Hindlimb muscle (tissue), 1 donor: Measurements from ENCODE around the gene TSC22D3. TPM values are rescaled to one million over a fixed set of nuclear protein-coding genes. Genes with fewer than 3 reads are reported as not detected.

Source experiments
- DNase-seq: peaks from one replicate; pipeline ENCODE4 v3.0.0-alpha.2; 2013
- polyA plus RNA-seq: library from polyadenylated mRNA; unstranded; fragments of 120-200 nt; gene quantifications from one replicate; pipeline ENCODE4 v1.2.1, GENCODE V29; 2013; ENCODE audit not compliant: insufficient read length

The TSC22D3 gene
- polyA plus RNA-seq, 1 donor: 43.1 TPM

DNA sequence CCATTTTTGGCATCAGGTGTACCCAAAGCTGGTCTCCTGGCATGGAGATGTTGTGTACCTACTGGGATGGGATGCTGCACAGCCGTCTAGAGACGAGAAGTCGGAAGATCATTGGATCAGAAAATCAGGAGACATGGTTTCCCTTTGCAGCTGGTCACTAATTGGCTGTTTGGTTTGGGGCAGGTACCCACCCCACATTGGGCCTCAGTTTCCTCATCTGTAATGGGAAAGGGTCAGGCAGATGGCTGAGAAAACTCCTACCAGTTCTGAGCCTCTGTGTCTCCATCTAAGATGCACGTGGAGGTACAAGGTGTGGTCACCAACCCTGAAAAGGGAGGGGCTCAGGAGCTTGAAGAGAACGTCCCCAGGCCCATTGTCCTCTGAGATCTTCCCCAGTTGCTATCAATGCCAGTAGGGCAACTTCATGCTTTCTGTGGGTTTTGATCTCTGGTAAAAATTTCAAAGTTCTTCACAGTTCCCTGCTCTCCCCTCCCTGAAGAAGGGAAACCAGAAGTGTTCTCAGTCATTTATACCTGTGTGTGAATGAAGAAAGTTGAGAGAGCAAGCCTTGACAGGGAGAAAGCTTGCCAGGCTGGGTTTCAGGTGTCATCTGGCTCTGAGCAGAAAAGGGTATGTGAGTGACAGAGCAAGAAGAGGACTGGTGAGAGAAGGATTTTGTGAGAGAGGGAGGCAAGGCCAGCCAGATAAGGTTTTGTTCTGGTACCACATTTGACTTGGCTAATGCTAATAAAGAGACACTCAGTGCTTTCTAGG, 15.1 kb downstream of the TSC22D3 start:
- DNase-seq: no peak

DNA sequence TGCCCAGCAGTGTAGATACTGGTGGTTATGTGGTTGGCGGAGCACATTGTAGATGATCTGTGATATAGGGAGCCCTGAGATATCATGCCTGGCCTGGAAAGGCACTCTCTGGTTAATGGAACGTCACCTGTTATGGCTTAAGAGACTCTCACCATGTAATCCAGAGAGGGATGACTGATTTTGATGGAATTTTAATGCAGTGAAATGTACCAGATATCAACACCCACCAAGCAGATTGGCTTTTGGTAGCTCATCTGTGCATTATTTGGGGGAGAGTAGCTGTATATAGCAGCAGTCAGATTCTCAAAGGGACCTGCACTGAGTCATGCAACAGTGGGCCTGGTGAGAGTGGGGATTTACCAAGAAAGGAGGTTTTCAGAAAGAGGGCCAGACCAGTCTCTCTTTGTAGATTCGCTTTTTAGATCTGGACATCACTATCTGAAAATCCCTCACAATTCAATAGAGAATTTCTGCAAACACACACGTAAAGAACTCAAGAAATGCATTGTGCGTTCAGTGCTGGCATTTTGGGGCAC, 17.3 kb downstream of the TSC22D3 start:
- no peak for DNase-seq

DNA sequence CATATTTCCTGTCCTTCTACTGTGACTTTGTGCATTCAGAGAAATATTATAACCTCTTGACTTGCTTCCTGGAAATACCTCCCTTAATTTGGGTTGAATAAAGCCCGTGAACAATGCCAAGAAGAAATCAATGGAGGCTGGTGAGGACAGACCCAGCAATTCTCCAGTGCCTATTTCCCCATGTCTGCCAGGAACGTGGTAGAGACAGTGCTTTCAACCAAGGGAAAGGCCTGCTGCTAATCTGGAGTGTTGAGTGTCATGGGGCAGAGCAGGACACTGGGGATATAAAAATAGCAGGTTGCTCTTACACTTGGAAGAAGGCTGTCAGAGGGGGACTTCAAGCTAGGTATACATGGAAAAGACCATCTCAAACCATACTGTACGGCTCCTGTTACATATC, 19.9 kb downstream of the TSC22D3 start:
- no peak for DNase-seq

DNA sequence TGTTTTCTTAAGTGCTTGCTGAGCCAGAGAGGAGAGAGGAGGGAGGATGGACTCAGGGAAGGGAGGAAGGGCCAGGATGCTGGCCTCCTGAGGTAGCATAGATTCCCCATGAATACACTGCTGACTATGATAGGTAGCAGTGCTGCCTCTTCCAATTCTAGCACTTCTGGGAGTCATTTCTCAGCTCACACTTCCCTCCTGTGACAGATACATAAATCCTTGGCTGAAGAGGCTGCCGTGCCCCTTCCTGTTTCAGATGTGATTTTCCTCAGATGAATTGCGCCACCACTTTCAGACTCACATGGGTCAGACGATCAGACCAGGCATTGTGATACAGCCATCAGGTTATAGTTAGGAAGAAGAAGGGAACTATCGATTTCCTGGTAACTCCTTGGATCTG, 22.4 kb downstream of the TSC22D3 start:
- no peak for DNase-seq

DNA sequence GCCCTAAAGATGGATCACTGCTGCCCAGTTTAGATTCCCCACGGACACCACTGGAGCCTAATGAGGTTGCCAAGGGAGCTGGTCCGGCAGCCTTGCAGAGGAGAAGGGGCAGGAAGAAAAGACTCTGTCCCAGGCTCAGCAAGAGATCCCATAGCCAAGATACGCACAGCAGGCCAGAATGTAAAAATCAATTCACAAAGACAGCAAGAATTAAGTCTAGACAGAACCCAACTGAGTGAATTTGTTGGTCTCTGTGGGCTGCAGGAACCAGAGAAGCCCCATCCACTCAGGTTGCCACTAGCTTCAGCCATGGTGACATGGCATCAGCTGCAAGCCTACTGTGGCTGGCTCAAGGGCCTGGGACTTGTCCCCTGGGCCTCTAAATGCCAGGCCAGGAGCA, 22.9 kb downstream of the TSC22D3 start:
- DNase-seq: no peak

DNA sequence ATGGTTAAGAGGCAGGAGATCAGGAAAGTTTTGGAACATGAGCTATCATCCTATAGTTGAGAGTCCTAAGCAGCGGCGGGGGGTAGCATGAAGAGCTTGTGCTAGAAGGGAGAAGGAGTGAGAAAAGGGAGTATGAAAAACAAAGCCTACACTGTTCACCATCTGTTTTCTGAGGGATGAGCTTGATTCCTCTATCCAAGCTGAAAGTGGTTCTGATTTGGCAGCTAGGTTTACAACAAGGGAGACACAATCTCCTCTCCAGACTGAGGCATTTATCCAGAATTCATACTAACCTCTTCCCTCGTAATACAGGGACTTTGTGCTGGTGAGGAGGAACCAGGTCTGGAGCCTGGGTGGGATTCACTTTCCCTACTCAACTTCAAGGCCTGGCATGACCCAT, 23.5 kb downstream of the TSC22D3 start:
- no peak for DNase-seq

DNA sequence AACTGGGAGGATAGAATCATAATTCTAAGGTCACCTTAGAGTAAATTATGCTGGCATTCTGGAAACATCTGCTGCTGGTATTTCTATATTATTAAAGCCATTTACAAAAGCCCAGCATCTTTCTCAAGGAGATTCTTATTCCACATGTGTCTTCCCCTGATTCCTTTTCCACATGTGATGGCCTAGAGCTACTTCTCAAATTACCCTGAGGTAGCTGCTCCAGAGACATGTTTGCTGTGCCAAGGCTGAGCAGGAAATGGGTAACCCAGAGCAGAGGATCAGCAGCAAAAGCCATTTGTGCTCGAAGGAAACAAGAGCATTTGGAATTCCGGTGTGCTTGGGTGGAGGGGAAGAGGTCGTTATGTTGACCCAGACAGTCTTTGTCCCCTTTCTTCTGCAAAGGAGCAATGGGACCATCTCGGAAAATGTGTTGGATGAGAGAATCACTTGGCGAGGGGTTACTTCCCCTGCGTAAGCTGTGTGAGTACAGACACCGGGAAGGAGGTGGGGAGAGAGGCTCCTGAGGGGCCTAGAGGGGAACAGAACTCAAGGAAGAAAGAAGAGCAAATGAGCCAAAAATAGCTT, 24.6 kb downstream of the TSC22D3 start:
- DNase-seq: peak; percentile 75

DNA sequence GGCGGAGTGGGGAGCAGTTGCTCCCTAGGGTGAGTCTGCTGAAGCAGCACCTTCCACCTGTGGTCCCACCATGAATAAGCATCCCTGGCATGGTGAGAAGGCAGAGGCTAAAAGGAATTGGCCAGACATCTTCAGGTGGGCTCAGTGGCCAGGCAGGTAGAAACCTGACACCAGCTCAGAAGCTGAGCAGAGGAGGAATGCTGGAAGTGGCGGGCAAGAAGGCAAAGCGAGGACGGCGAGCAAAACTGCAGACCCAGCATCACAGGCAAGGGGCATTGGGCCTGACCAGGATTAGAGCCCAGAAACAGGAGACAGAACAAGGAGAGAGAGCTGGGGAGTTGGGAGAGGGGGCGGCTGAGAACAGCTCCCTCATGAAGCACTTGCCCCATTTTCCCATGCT, 25.3 kb downstream of the TSC22D3 start:
- no peak for DNase-seq

DNA sequence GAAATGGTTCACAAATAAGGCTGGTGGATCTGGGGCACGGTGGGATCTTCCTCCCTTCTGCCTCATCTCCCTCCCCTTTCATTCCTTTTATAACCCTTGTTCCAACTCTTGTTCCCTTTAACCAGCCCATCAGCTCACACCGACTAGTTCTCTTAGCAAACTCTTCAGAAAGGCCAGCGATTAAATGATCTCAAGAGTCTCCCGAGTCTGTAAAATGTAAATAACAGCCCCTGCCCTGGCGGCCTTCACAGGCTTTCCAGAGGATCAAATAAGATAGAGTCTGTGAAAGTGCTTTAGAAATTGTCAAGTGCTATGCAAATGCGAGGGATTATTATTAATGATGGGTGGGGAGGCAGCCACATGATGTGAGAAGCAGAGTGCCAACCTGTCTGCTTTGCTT, 27.1 kb downstream of the TSC22D3 start:
- no peak for DNase-seq

DNA sequence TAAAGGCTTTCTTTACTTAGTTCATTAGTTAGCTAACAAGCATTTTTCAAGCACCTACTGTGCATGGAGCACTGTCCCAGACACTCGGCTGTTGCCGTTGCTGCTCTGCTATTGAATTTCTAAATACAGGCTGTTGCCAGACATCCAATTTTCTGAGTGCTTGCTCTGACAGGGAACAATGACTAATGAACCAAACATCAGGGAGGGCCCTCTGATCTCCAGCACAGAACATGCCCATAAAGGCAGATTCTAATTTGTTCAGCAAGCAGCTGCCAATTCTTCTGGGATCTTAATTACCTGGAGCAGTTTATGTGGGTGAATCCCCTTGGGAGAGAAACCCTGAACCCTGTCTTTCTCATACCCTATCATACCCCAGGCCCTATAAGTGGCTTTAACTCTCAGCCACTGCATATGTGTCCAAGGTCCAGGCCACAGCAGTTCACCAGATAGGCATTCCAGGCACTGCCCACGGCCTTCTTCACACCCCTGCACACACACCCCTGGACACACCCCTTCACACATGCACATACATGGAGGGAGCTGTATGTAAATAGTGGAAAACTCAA, 27.9 kb downstream of the TSC22D3 start:
- DNase-seq: no peak

DNA sequence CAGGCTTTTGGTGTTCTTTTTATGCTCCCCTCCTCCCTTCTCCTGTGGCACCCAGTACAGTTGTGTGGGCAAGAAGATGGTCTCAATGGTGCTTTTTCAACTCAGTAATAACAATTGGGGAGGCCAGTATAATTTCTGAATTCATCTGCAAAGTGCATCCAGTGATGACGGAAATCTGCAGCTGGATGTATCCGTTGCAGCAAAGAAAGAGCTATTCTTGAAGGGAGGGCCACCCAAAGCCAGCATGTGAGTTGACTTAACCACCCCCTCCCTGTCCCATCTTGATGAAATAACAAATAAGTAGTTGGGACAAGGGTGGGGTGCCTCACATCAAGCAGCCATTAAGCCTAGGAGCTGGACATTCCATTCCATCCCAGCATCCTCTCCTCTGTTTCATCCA, 30.7 kb downstream of the TSC22D3 start:
- DNase-seq: no peak

DNA sequence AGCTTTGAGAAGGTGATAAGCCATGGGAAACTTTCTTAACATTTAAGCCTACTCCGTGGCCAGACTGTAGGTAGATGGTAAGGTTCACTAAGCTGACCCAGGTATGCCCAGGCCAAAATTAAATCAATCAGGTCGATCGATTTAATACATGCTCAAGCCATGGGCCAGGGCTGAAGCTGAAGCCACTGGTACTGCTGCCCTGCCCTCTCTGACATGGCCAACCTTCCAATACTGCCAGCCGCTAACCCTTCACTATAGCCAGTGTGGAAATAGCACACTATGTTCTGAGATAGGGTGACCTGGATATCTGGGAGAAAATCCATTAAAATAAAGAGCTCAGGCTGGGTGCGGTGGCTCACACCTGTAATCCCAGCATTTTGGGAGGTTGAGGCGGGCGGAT, 31.6 kb downstream of the TSC22D3 start:
- no peak for DNase-seq

DNA sequence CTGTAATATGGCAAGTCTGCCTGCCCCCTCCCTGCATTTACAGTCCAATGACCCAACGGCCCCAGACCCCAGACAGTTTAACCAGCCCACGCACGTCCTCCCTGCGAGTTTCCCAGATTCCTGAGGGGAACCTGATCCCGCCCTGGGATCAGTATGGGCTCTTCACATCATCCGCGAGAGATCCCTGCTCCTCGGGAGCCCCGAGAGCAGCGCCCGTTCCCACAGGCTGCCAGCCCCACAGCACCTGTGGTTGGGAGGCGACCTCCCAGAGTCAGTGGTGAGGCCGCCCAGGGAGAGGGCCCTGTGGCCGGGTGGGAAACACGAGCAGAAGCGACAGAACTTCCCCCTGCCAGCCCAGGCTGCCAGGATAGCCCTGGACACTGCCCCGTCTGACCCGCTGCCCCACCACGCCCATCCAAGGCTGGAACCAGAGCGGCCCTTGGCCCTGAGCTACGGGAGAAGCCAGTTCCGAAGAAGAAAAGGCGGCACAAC, 32.8 kb downstream of the TSC22D3 start:
- DNase-seq: no peak

DNA sequence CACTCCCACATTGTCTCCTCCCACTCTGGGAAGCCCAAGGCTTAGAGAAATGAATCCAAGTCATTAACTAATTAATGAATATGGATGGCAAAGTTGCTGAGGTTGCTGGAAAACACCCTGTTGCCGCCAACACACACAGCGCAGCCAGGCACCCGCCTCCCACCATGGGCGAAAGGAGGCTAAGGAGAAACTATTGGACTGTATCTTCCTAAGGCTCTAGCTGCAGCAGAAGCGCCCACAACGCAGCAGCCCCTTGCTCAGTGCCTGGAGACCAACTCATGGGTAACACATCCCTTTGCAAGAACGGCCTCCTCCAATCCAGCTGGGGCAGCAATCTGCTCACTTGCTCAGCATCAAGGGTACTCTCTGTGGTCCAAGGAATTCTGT, 34.2 kb downstream of the TSC22D3 start:
- no peak for DNase-seq

DNA sequence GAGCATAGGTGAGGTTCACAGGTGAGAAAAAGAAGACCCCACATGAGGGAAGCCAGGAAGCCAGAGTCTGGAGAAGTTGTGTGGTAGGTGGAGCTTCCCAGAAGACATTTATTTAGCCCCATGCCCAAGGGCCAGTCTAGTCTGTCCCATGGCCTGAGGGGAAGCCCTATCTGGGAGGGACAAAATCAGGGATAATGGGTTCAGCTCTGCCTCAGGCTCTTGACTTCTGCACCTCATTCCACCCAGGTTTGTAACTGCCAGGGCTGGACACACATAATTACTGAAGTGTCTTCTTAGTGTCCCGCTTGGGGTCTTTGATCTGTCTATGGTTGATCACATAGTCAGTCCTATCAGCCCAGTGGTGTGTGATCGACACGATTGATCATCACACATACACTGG, 36.0 kb downstream of the TSC22D3 start:
- DNase-seq: no peak

DNA sequence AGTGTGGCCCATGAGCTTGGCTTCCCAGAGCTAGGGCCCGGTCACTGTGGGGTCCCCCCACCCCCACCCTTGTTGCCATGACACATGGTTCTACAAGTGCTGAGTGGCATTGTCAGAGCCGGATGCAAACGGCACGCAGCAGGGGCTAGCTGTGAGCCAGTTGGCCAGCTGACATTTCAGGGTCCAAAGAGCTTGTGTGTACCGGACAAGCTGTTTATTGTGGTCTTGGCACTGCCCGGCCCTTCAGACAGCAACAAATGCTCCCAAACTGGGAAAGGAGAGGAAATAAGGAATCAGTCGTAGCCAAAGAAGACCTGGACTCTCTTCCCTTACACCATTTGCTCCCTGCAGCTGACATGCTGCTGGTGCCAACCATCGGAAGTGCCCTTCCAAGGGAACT, 36.8 kb downstream of the TSC22D3 start:
- DNase-seq: no peak

DNA sequence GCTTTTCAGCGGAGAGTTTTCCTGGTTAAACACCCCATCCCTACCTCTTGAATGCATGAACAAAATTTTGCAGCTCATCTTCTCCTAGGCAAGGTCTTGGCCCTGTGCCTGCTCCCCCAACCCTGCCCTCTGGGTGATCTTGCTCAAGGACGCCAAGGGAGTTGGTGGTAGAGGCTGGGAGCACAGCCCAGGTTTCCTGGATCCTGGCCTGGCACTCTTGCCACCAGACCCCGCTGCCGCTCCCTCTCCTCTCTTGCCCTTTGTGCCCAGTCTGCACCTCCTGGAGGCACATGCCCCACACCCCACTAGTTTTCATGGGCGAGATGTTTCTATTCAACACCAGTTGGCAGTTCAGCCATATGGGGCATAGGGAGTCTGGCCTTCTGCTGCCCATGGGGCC, 37.3 kb downstream of the TSC22D3 start:
- DNase-seq: no peak

DNA sequence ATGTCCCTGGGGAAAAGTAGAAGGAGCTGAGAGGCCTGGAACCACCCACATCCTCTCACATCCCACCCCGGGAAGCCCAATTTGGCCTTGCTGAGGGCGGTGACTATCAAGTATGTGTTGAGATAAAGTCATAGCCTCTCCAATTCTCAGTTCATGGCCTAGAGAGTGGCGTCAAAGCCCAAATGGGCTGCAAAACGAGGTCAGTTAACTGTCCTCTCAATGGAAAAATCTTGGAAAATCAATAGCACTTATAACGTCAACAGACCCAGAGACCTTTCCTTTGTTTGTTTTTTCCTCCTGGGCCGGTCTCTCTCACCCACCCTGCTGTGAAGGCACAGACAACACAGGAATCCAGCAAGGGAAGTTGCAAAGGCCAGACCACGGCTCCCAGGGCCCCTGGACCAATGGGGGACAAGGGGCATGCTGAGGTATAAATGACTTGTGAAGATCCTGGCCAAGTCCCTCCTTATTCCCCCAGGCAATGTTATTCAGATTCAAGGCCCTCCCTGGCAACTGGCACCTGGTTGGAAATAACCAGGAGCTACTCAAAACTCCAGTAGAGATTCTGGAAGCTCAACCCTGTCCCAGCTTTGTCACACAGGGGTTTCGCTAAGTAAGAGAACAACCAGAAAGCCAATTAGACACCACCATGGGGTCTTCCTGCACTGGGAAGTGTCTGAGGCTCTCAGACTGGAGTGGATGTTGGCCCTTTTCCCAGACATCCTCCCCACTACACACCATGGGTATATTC, 38.6 kb downstream of the TSC22D3 start:
- no peak for DNase-seq

DNA sequence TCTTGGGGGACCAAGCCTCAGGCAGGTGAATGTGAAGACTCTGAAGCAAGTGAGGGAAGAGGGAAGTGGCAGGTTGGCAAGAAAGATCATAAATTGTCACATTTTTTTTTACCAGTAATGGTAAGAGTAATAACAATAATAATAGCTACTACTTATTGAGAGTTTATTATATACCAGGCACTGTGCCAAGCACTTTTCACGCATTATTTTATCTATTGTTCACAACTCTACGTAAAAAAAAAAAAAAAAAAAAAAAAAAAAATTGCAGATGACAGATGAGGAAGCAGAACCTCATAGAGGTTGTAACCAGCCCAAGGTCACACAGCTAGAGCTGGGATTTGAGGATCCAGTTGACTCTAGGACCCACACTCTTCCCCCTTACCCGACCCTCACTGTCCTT, 40.9 kb downstream of the TSC22D3 start:
- DNase-seq: no peak

DNA sequence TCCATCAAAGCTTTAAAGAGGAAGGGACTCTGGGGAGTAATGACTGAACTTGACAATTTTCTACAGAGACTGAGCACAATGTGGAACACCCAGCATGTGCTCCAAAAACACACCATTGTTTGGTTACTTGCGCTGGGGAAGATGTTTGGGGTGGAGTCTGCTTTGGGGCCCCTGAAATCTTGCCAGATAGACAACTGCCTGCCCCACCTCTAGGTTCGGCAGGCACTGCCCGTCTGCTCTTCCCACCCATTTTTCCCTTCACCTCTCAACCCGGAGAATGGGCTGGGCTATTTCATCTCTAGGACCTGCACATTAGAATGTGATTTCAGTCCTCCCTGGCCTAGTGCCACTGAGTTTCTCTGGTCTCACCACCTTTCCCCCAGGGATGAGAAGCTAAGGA, 41.9 kb downstream of the TSC22D3 start:
- DNase-seq: no peak

DNA sequence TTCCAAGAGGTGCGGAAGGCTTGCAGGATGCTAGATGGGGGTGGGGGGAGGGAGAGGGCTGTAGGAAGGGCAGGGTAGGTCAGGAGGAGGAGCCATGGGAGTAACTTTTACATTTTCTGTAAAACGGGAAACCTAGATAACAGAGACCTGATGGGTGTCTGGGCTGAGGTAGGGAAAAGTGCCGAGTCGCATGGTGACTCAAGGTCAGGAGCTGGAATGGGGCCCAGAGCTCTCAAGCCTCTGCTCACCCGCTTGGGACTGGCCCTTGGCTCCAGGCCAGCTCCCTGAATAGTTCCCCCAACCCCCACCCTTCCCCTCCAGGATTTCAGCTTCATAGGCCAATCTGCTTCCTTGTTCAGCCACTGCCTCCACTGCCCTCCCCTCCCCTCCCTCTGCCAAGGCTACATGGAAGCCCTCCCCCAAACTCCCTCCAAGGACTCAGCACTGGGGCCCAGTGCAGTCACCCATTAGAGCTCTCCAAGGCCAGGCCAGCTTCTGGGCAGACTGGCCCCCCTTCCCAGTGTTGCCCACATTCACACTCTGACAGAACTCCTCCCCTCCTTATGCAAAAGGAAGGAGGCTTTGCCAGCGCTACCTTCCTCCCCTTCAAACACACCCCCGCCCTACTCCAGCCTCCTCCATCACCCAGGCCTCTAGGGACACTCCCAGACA, 43.6 kb downstream of the TSC22D3 start:
- DNase-seq: no peak

DNA sequence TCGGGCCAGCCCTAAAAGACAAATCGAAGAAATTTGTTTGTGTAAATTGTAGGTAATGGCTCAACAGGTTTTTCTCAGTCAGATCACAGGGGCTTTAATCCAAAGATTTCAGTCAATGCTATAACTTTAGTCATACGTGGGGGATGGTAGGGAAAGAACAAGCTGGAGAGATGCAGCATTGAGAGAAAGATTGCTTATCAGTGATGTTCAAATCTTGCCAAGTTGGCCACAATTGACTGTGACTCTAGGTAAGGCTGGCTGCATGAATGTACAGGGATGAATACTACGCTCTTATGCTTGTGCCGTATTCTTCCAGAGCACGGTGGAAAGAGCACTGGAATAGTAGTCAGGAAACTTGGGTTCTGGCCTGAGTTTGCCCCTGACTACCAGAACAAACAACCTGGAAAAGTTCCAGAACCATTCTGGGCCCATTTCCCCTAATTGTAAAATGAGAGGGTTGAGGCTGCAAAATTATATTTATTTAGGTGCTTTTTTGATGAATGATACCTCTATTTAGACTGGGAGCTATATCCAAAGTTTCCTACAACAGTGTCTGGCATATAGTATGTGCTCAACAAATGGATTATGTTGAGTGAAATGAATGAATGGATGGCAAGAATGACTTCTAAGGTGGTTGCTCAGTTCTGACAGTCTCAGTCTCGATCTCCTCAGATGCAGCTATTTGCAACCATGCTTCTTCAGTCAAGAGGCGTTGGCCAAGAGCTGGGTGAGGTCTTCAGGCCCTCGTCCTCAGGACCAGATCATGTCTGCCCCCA, 44.4 kb downstream of the TSC22D3 start:
- no peak for DNase-seq
